ENCODE data around the gene FKBP2.

Gene FKBP2

DNA sequence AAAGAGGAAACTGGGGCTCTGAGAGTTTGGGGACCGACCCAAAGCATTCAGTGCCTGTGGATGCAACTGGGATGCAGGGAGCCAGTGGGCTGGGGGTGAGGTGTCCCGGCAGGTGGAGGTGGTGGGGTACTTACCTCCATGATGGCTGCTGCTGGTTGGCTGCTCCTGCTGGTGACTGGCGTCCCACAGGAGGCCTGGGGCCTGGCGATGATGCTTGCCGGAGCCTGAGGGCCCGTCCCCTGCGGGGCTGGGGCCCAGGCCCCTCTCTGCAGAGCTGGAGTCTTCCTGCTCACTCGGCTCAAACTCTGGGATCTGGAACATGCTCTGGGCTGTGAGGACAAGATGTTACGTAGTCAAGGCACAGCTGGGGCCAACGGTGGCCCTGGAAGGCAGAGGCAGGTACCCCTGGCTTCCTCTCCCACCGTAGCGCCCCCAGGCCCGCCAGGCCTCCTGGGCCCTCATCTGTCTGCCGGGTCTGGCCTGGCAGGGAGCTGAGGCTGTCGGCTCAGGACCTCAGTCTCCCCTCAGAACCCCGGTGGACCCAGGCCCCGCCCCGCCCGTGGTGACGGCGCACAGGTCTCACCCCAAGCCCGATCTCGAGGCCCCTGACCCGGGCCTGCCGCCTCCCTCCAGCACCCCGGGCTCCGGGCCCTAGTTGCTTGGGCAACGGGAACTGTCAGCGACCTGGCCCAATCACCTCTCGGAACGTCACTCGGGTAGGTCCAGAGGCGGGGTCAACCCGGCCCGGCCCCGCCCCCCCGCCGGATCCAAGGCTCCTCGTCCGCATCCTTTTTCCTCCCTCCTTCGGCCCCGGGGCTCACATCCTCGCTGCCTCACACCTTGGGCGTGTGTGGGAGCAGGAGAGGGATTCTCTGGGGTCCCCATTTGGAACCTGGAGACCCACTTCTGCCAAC lies 43.4 kb downstream of the FKBP2 start, which contains the start of gene BAD:
Gene BAD, minus strand, starts transcription at position 618 of the 914 bp plus-strand sequence. Its CDS starts 297 bp downstream, at position 321.
- peak; percentile 82 to 91 (median 85) for DNase-seq (ENCODE audit: low read depth in 3 of 3, low spot score in 1 of 3)

DNA sequence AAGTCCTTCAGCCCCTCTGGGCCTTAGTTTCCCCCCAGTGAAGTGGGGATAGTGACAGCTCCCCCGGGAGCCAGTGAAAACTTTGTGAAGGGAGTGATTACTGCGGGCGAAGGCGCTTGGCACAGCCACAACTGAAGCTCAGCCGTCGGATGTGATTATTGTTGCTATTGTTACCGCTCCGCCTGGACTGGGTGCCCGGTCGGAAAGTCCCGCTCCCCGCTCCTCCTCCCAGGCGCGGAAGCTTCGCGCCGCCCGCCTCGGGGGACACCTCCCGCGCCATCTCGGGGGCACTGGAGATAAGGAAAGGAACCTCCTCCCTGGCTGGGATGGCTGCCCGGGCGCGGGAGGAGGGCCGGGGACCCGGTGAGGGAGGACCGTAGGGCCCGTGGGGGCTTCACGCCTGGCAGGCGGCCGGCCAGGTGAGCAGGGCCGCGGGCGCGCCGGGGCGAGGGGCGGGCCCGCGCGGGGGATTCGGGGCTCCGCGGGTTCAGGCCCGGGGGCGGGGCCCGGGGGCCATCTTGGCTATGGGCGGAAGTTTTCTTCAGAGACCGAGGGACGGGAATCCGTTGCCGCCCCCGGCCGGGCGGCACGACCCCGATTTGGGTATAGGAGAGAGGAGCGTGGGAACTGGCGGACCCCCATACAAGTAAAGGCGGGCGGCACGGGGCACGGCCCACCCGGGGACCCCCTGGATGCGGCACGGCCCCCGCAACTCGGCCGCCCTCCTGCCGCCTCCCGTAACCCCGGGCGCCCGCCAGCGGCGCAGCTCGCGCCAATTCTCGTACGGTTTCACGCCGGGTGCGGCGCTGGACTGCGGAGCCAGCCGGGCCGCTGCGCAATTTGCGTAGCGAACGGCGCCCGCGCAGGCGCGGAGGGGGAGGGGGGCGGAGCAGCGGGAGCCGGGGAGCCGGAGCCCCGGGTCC lies 44.3 kb downstream of the FKBP2 start, which contains the start of gene GPR137:
Gene GPR137, plus strand, starts transcription at position 887 of the 923 bp plus-strand sequence. CDS start 677 bp downstream, outside the sequence.
- DNase-seq (ENCODE audit: low read depth in 3 of 3, low spot score in 1 of 3): peak; percentile 75 to 96 (median 85)

DNA sequence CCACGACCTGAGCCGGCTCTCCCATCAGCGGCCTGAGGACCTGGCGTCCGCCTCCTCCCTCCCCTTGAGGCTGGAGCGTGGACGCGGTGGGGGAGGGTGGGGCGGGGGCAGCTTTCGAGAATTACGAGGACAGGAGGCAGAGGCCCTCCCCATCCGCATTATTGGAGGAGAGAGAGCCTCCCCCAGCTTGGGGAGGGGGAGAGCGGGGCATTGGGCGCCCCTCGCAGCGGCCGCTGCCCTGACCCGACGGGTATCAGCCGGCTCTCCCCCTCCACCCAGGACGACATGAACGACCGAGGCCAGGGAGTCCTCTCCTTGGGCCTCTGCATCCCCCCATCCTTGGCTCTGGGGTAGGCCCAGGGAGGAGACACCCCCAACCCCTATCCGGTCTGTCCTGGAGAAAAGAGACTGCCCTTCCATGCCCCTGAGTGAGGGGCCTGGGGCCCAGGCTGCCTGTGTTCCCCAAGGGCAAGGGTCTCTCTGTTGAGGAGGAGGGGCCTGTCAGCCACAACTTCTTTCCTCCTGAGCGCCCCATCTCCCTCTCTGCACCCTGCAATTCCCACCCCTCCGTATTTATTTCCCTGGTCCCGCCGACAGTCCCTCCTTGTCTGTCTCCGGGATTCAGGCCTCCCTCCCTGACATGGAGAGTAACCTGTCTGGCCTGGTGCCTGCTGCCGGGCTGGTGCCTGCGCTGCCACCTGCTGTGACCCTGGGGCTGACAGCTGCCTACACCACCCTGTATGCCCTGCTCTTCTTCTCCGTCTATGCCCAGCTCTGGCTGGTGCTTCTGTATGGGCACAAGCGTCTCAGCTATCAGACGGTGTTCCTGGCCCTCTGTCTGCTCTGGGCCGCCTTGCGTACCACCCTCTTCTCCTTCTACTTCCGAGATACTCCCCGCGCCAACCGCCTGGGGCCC lies 45.2 kb downstream of the FKBP2 start:
- no peak for DNase-seq (ENCODE audit: low read depth in 3 of 3, low spot score in 1 of 3)

DNA sequence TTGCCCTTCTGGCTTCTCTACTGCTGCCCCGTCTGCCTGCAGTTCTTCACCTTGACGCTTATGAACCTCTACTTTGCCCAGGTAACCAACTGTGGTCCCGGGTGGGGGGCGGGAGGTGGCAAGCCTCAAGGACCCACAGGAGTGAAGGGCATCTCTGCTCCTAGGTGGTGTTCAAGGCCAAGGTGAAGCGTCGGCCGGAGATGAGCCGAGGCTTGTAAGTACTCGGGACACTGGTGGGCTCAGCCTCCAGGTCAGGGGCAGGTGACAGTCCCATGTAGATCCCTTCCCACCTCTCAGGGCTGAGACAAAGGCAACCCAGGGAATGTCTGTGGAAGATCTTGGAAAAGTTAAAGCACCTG lies 45.9 kb downstream of the FKBP2 start:
- no peak for DNase-seq (ENCODE audit: low read depth in 3 of 3, low spot score in 1 of 3)

DNA sequence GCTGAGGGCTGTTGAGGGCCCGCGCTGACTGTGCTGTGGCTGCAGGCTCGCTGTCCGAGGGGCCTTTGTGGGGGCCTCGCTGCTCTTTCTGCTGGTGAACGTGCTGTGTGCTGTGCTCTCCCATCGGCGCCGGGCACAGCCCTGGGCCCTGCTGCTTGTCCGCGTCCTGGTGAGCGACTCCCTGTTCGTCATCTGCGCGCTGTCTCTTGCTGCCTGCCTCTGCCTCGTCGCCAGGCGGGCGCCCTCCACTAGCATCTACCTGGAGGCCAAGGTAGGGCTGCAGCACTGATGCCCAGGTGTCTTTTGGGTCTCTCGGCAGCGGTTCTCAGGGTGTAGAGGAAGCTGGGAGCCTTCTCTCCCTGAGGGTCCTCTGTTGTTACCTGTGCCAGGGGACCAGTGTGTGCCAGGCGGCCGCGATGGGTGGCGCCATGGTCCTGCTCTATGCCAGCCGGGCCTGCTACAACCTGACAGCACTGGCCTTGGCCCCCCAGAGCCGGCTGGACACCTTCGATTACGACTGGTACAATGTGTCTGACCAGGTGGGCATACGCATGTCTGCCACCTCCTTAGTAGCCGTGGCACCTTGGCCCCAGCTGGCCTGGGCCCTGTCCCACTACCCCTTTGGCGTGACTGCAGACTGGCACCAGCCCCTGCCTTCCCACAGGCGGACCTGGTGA lies 46.9 kb downstream of the FKBP2 start:
- no peak for DNase-seq (ENCODE audit: low read depth in 3 of 3, low spot score in 1 of 3)

DNA sequence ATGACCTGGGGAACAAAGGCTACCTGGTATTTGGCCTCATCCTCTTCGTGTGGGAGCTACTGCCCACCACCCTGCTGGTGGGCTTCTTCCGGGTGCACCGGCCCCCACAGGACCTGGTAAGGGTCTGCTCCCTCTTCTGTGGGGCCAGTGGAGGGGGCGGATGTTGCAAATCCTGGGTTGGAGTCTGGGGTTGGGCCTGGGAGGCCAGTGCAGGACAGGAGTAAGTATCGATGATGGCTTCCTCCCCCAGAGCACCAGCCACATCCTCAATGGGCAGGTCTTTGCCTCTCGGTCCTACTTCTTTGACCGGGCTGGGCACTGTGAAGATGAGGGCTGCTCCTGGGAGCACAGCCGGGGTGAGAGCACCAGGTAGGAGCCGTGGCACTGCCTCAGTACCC lies 47.5 kb downstream of the FKBP2 start:
- DNase-seq (ENCODE audit: low read depth in 3 of 3, low spot score in 1 of 3): no peak

DNA sequence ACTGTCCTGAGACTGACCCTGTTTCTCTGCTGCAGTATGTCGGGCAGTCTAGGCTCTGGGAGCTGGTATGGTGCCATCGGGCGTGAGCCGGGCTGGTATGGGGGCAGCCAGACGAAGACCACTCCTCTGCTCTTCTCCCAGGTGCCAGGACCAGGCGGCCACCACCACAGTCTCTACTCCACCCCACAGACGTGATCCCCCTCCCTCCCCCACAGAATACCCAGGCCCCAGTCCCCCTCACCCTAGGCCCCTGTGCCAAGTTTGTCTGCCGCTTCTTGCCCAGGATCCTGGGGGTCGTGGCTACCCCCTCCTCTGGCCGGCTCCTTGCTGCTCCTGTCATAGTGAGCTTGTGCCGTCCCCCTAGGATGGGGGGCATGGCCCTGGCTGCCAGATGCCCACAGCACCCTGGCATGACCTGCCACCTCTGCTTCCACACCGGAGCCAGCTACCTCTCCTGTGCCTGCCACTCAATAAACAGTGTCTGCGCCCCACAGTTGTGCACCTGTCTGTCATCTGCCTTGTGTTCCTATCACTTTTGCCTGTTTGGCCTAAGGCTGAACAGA lies 48.2 kb downstream of the FKBP2 start:
- DNase-seq (ENCODE audit: low read depth in 3 of 3, low spot score in 1 of 3): no peak

DNA sequence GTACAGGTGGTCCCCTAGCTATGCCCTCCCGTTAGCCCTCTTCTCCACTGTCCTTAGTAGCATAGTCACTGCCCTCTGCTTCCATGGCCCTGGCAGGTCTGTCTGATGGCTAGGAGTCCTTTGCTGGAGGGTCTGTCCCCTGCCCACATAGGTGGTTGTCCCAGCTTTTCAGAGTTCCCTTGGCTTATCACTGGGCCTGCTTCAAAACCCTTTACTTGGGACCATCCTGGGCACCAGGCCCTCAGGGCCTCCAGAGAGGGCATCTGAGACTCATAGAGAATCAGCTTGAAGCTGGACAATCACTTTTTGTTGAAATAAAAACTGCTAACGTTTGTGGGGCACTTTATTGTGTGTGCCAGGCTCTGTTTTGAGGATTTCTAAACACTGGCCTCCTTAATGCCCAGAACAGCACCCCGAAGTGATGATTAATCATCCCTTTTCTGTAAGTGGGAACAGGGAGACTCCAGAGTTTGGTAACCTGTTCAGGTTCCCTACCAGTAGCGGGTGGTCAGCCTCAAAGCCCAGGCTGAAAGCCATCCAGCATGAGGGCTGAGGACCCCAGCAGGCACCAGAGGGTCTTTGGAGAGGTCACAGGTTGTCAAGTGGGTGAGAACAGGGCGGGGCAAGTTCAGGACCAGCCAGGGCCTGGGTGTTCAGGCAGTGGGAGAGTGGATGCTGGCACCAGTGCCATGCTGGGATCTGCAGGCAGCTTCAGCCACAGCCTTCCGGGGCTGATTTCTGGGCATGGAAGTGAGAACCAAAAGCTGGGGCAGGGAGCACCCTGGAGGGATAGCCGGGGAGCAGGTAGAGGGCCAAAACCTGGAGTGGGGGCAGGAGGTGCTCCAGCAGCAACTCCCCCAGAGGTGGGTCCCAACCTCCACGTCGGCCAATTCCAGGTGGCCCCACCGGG lies 49.7 kb downstream of the FKBP2 start:
- no peak for DNase-seq (ENCODE audit: low read depth in 3 of 3, low spot score in 1 of 3)

DNA sequence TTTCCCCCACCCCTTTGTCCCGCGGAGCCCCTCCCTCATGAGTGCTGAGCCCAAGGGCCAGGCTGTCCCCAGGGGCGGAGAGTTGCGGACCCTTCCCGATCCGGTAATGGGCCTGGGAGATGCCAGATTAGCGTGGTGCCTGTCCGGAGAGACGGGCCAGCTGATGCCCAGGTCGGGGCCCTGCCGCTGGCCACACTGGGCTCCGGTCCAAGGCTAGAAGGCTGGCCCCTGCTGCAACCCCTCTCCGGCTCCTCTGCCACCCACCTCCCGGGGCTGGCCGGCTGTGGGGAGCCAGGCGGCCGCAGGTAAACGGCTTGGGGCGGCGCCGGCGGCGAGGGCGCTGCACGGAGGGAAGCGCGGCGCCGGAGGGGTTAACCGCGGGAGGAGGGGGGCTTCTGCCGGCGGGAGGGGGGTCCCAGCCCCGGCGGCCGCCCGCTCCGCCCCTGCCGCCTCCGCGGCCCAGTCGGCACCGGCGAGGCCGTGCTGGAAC lies 50.4 kb downstream of the FKBP2 start, which contains the start of gene KCNK4:
Gene KCNK4, plus strand, starts transcription at position 41 of the 490 bp plus-strand sequence. CDS start 1,717 bp downstream, outside the sequence.
- DNase-seq (ENCODE audit: low read depth in 3 of 3, low spot score in 1 of 3): no peak

DNA sequence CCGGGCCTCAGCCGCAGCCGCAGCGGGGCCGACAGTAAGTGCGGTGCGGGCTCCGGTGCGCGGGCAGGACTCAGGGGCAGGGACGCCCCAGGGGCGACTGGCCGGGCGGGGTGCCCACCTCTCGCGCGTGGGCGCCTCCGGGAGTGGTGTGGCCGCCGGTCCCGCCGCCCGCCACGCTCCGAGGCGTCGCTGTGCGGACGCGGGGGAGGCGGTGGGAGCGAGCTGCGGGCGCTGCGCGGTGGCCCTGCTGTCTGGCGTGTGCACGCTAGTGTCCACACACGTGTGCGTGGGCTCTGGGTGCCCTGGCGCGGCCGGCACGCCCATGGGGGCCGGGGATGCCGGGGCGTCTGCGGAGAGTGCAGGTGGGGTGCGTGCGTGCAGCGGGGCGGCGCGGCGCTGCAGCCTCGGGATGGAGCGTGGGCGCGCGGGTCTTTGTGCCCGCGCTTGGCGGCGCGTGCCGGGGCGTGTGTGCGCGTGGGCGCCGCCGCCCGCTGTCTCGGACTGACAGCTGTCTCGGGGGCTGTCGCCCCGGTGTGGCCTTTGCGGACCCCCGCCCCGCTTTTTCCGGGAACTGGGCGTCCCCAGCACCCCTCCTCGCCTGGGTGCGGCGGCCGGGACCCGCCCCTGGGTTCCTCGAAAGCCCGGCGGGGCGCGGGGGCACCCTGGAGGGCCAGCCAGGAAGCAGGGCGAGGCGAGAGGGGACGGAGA lies 51.0 kb downstream of the FKBP2 start:
- DNase-seq (ENCODE audit: low read depth in 3 of 3, low spot score in 1 of 3): no peak

DNA sequence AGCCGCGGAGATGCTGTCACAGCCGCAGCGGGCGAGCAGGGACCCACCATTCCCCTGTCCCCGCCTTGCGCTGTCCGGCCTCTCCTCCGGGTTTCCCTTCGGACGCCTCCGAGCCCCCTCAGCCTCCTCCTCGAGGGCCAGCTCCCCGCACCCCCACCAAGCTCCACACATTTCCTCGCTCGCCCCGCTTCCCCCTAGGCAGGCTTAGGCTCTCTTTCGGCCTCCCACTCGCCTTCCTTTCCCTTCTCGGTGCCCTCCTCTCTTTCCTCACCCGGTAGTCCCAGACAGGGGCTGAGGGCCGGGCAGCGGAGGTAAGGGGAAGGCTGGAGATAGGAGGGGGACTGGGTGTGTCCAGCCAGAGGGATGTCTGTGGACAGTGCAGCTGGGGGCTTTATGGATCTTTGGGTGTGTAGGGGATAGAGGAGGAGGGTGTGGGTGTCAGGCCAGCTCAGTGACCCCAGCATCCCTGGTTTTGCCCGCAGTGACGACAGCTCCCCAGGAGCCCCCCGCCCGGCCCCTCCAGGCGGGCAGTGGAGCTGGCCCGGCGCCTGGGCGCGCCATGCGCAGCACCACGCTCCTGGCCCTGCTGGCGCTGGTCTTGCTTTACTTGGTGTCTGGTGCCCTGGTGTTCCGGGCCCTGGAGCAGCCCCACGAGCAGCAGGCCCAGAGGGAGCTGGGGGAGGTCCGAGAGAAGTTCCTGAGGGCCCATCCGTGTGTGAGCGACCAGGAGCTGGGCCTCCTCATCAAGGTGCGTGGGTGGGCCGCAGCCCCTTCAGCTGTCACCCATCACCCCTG lies 51.8 kb downstream of the FKBP2 start:
- no peak for DNase-seq (ENCODE audit: low read depth in 3 of 3, low spot score in 1 of 3)

All from stimulated activated CD4-positive, alpha-beta T cell treated with anti-CD3 and anti-CD28 coated beads, TNF-alpha, amount 100 ng/mL, for 1 hour (primary cell).